LNCAP (cell line): Measurements from ENCODE around the gene GLYATL3.

Source experiments
- CTCF ChIP-seq: fragments of 450-650 bp; IDR thresholded peaks from 2 replicates; pipeline ENCODE4 v1.5.1; 2017; ENCODE audit warnings: mild to moderate bottlenecking

Gene GLYATL3

GRCh38 chr6:49463612-49463967, 36.1 kb upstream of the GLYATL3 start:
- no peak for TF ChIP-seq CTCF

GRCh38 chr6:49464691-49465090, 35.0 kb upstream of the GLYATL3 start:
- TF ChIP-seq CTCF: no peak

DNA sequence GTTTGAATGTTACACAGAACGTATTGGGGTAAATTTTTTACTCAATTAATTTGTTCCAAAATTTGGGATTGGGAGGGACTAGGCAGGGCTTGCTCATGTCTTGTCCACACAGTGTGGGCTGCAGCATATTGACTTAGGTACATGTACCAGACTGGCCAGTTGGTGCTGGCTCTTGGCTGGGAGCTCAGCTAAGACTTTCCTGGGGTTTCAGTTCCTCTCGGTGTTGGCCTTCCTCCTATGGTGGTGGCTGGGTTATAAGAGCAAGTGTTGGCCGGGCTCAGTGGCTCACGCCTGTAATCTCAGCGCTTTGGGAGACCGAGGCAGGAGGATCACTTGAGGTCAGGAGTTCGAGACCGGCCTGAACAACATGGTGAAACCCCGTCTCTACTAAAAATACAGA, 31.7 kb upstream of the GLYATL3 start:
- TF ChIP-seq CTCF: no peak

DNA sequence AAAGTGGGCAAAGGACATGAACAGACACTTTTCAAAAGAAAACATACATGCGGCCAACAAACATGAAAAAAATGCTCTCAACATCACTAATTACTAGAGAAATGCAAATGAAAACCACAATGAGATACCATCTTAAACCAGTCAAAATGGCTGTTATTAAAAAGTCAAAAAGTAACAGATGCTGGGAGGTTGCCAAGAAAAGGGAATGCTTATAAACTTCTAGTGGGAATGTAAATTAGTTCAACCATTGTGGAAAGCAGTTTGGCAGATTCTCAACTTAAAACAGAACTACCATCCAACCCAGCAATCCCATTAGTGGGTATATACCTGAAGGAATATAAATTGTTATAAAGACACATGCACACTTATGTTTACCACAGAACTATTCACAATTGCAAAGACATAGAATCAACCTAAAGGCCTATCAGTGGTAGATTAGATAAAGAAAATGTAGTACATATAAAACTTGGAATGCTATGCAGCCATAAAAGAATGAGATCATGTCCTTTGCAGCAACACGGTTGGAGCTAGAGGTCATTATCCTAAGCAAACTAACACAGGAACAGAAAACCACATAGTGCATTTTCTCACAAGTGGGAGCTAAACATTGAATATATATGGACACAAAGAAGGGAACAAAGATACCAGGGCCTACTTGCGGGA, 20.3 kb upstream of the GLYATL3 start:
- no peak for TF ChIP-seq CTCF

DNA sequence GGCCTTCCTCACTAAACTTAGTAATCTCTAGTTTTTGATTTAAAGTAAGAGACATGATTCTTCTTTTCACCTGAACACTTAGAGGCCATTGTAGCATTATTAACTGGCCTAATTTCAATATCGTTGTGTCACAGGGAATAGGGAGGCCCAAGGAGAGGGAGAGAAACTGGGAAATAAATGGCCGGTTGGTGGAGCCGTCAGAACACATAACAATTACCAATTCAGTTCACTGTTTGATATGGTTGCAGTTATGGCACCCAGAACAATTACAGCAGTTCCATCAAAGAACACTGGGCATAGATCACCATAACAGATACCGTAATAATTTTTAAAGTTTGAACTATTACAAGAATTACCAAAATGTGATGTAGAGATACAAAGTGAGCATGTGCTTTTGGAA, 9.1 kb upstream of the GLYATL3 start:
- no peak for TF ChIP-seq CTCF

- TF ChIP-seq CTCF: no peak
Observed at GRCh38 chr6:49497304-49497703, 2.4 kb upstream of the GLYATL3 start.

- no peak for TF ChIP-seq CTCF
Observed at GRCh38 chr6:49499126-49499525, 597 bp upstream of the GLYATL3 start.

- TF ChIP-seq CTCF: no peak
Observed at GRCh38 chr6:49504666-49505065, 4.9 kb downstream of the GLYATL3 start.
